Esophagus muscularis mucosa (tissue), 3 donors: ENCODE data around the gene CCDC183.

Source experiments
- EP300 ChIP-seq: sonication (generic); formaldehyde crosslinking; IDR thresholded peaks from one replicate; pipeline ENCODE4 v1.6.1; 2017; ENCODE audit warnings: antibody characterized with exemption
- TF ChIP-seq, protein P1 (sequence below), 3 experiments: fragments of 200-600 bp in 2 of 3; fragments of 450-650 bp in 1 of 3; sonication (generic) in 2 of 3; IDR thresholded peaks; one replicate each; pipeline ENCODE4 v1.5.1; 2017 to 2019; ENCODE audit warnings: antibody characterized with exemption in 3 of 3, mild to moderate bottlenecking in 2 of 3, moderate library complexity in 1 of 3

DNA sequence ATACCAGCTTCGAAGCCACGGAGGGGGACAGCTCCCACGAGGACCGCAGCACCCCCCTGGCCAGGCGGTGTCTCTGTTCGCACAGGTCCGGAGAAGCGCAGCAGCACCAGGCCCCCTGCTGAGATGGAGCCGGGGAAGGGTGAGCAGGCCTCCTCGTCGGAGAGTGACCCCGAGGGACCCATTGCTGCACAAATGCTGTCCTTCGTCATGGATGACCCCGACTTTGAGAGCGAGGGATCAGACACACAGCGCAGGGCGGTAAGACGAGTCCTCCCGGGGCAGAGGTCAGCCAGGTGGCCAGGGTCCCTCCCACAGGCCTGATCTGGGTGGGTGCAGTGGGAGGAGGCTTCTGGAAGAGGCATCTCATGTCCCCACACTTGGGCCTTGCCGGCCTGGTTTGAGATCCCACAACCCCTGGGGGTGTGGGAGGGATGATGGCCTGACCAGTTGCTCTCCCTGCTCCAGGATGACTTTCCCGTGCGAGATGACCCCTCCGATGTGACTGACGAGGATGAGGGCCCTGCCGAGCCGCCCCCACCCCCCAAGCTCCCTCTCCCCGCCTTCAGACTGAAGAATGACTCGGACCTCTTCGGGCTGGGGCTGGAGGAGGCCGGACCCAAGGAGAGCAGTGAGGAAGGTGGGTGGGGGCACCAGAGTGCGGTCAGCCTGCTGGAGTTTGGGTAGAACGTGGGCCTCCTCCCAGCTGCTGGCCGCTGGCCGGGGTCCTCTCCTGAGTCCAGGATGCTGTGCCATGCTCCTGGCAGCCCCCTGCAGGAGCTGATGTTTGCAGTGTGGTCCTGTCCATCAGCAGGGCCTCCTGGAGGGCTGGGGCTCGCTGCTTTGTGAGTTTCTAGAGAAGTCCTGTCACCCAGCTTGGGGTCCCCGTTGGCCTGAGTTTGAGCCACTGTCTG, 43.3 kb downstream of the CCDC183 start:
- TF ChIP-seq, protein P1, sequence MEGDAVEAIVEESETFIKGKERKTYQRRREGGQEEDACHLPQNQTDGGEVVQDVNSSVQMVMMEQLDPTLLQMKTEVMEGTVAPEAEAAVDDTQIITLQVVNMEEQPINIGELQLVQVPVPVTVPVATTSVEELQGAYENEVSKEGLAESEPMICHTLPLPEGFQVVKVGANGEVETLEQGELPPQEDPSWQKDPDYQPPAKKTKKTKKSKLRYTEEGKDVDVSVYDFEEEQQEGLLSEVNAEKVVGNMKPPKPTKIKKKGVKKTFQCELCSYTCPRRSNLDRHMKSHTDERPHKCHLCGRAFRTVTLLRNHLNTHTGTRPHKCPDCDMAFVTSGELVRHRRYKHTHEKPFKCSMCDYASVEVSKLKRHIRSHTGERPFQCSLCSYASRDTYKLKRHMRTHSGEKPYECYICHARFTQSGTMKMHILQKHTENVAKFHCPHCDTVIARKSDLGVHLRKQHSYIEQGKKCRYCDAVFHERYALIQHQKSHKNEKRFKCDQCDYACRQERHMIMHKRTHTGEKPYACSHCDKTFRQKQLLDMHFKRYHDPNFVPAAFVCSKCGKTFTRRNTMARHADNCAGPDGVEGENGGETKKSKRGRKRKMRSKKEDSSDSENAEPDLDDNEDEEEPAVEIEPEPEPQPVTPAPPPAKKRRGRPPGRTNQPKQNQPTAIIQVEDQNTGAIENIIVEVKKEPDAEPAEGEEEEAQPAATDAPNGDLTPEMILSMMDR (IDR thresholded peaks at IDR 0.05): no peak
- TF ChIP-seq EP300: no peak
